Measurements from ENCODE around the gene PSMB9.
"Not testable (repeated sequence)": the region's sequence is repeated elsewhere in the genome, so short reads cannot be mapped to it uniquely, and the experiment has no call there.

PSMB9 gene

DNA sequence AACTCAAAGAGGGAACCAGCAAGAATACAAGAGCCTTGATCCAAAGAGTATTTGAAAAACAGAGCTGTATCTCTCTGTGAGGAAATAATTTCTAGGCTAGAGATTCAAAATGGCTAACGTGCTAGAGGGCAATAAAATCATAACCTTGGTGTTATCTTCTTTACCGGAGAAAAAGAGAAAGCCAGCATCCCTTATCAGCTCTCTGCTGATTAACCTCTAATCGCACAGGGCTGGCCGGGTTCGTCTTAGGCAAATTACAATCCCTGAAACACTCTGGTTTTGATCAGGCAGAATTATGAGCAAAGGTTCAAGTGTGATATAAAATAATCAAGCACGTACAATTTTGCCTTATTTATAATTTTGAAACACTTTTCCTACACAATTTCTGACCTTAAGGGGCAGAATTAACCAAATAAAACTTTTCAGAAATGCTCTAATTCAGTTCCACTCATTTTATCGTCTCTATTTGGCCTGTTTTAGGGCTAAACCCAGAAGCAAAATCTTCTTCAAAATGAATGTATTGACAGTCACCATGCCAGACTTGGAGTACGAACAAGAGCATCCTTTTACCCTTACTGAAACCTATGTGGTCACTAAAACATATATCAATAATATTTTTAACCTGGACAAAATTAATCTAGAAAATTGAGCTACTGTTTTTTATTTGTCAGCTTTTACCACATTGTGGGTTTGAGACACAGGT lies 13.7 kb downstream of the PSMB9 start:
- Histone ChIP-seq H3K9me3 (ENCODE audit: insufficient read depth, low read depth, low read length) (no peaks in the 10 kb centered on the region), H3K9ac (ENCODE audit: low read depth, low read length) (no peak overlapping the region), H3K4me1 (ENCODE audit: insufficient read depth, low read length) (no peaks in the 10 kb centered on the region), H3K4me3 (ENCODE audit: low read length) (no peak overlapping the region), H3K27ac (ENCODE audit: low read length) (no peak overlapping the region), H3K27me3 (ENCODE audit: insufficient read depth, low read length) (peaks cover 11% of the 10 kb centered on the region), H3K36me3 (ENCODE audit: insufficient read depth, low read depth, low read length) (no peaks in the 10 kb centered on the region)

DNA sequence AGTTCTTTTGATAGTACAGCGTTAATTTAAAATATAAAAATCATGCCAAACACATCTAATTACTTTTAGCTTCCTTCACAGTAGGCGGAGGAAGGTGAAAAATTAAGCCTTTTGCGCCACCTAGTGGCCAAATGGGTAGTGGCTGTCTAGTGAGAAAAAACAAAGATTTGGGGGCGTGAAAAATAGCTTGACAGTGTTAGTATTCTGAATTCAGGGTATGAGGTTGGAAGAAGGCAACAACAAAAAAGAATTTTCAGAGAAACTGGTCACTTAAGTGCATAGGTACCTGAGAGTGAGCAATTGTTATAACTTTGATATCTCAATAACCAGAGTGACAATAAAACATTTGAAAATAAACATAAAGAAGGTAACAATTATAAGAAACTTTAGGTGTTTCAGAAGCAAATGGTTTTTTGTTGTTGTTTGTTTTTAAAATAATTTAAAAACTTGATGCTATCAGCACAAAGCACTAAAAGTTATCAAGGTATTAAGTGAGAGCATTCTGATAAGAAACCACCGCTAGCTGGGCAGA lies 14.3 kb downstream of the PSMB9 start:
- H3K4me3 ChIP-seq (ENCODE audit: low read length) = no peak overlapping the region
- no peaks in the 10 kb centered on the region for H3K4me1 ChIP-seq (ENCODE audit: insufficient read depth, low read length)
- H3K36me3 ChIP-seq (ENCODE audit: insufficient read depth, low read depth, low read length) = no peaks in the 10 kb centered on the region
- peaks cover 11% of the 10 kb centered on the region for H3K27me3 ChIP-seq (ENCODE audit: insufficient read depth, low read length)
- no peak overlapping the region for H3K27ac ChIP-seq (ENCODE audit: low read length)
- H3K9me3 ChIP-seq (ENCODE audit: insufficient read depth, low read depth, low read length) = no peaks in the 10 kb centered on the region
- H3K9ac ChIP-seq (ENCODE audit: low read depth, low read length) = no peak overlapping the region

DNA sequence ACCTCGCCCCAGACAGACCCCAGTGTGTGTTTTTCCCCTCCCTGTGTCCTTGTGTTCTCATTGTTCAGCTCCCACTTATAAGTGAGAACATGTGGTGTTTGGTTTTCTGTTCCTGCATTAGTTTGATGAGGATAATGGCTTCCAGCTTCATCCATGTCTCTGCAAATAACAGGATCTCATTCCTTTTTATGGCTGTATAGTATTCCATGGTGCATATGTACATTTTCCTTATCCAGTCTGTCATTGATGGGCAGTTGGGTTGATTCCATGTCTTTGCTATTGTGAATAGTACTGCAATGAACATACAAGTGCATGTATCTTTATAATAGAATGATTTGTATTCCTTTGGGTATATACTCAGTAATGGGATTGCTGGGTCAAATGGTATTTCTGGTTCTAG lies 20.0 kb downstream of the PSMB9 start:
- H3K4me1 ChIP-seq (ENCODE audit: insufficient read depth, low read length); H3K9ac ChIP-seq (ENCODE audit: low read depth, low read length); H3K4me3 ChIP-seq (ENCODE audit: low read length); H3K27ac ChIP-seq (ENCODE audit: low read length); H3K36me3 ChIP-seq (ENCODE audit: insufficient read depth, low read depth, low read length); H3K9me3 ChIP-seq (ENCODE audit: insufficient read depth, low read depth, low read length): not testable (repeated sequence)
- peaks cover 11% of the 10 kb centered on the region; the same call in 1 of the 2 replicates for H3K27me3 ChIP-seq (ENCODE audit: insufficient read depth, low read length)

DNA sequence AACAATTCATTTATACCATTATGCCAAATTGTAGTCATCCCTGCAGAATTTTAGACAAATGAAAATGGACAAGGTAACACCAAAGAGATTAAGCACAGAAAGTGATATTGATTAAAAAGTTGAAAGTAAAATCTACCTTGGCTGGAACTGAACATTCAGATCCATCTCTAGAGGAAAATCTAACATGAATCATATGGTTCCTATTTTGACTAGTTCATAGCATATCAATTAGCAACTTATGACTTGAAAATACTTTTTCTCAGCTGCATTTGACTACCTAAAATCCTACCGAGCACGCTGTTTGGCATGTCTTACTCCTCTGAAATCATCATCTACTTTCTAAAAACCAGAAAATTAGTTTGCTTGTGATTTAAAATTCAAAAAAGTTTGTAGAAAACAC lies 22.6 kb downstream of the PSMB9 start:
- H3K9ac ChIP-seq (ENCODE audit: low read depth, low read length) = no peak overlapping the region
- H3K4me3 ChIP-seq (ENCODE audit: low read length) = no peak overlapping the region
- no peak overlapping the region for H3K27ac ChIP-seq (ENCODE audit: low read length)
- H3K27me3 ChIP-seq (ENCODE audit: insufficient read depth, low read length) = 0 out of 2 replicates have a peak, but pooled peaks cover 6% of the 10 kb centered on the region
- H3K4me1 ChIP-seq (ENCODE audit: insufficient read depth, low read length) = no peaks in the 10 kb centered on the region
- H3K36me3 ChIP-seq (ENCODE audit: insufficient read depth, low read depth, low read length) = no peaks in the 10 kb centered on the region
- no peaks in the 10 kb centered on the region for H3K9me3 ChIP-seq (ENCODE audit: insufficient read depth, low read depth, low read length)

DNA sequence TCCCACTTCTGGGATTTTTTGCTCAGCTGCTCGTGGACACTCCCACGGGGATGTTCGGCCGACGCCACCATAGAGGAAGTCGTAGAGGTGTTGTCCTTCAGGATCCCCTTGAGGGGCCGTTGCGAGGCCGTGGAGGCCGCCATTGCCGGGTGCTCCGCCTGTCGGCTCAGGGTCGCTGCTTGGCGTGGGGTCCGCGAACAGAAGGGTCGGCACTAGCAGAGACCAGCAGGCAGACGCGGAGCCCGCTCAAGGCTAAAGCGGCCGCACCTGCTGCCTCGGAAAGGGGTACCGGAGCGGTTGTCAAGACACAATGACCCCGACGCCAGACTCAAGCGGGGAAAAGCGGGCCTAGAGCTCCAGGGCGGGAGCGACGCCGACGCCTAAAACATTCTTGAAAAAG lies 25.7 kb downstream of the PSMB9 start:
- no peaks in the 10 kb centered on the region for H3K9me3 ChIP-seq (ENCODE audit: insufficient read depth, low read depth, low read length)
- 0 out of 2 replicates have a peak, but pooled peaks cover 6% of the 10 kb centered on the region for H3K27me3 ChIP-seq (ENCODE audit: insufficient read depth, low read length)
- no peak overlapping the region for H3K27ac ChIP-seq (ENCODE audit: low read length)
- H3K4me1 ChIP-seq (ENCODE audit: insufficient read depth, low read length) = no peaks in the 10 kb centered on the region
- no peak overlapping the region for H3K4me3 ChIP-seq (ENCODE audit: low read length)
- H3K36me3 ChIP-seq (ENCODE audit: insufficient read depth, low read depth, low read length) = no peaks in the 10 kb centered on the region
- H3K9ac ChIP-seq (ENCODE audit: low read depth, low read length) = no peak overlapping the region

DNA sequence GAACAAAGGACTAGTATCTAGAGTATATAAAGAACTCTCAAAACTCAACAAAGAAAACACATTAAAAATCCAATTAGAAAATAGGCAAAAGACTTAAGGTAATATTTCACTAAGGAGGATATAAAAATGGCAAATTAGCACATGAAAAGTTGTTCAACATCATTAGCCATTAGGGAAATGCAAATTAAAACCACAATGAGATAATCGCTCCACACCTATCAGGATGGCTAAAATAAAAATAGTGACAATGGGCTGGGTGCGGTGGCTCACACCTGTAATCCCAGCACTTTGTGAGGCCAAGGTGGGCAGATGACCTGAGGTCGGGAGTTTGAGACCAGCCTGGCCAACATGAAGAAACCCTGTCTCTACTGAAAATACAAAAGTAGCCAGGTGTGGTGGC lies 27.0 kb downstream of the PSMB9 start:
- H3K27me3 ChIP-seq (ENCODE audit: insufficient read depth, low read length); H3K9me3 ChIP-seq (ENCODE audit: insufficient read depth, low read depth, low read length); H3K4me1 ChIP-seq (ENCODE audit: insufficient read depth, low read length): not testable (repeated sequence)

GRCh38 chr6:32882879-32883250 lies 28.9 kb downstream of the PSMB9 start:
- Histone ChIP-seq H3K27ac (ENCODE audit: low read length) (no peak overlapping the region), H3K9me3 (ENCODE audit: insufficient read depth, low read depth, low read length) (no peaks in the 10 kb centered on the region), H3K9ac (ENCODE audit: low read depth, low read length) (no peak overlapping the region), H3K36me3 (ENCODE audit: insufficient read depth, low read depth, low read length) (no peaks in the 10 kb centered on the region), H3K27me3 (ENCODE audit: insufficient read depth, low read length) (no peaks in the 10 kb centered on the region), H3K4me3 (ENCODE audit: low read length) (no peak overlapping the region), H3K4me1 (ENCODE audit: insufficient read depth, low read length) (no peaks in the 10 kb centered on the region)

More for the DNA sequence above, 27.0 kb downstream of the PSMB9 start:
- H3K9ac ChIP-seq (ENCODE audit: low read depth, low read length); H3K4me3 ChIP-seq (ENCODE audit: low read length); H3K27ac ChIP-seq (ENCODE audit: low read length); H3K36me3 ChIP-seq (ENCODE audit: insufficient read depth, low read depth, low read length): not testable (repeated sequence)

DNA sequence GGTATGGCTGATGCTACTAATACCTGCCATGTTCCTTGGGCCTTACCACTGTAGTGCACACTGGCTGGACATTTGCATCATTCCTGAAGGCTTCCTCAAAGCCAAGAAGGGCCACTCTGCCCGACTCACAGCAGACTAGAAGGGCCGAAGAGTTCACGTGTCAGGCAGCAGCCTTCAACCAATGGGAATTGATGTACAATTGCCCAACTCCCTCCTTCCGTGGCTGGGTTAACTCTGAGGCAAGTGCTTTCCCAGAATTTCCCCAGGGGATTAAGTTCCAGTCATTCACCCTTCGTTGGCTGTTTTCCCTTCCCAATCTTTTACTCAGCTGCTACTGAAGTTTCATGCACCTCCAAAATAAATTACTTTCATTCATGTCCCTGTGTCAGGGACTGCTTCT lies 29.8 kb downstream of the PSMB9 start:
- H3K9ac ChIP-seq (ENCODE audit: low read depth, low read length) = no peak overlapping the region
- H3K4me1 ChIP-seq (ENCODE audit: insufficient read depth, low read length) = no peaks in the 10 kb centered on the region
- no peaks in the 10 kb centered on the region for H3K9me3 ChIP-seq (ENCODE audit: insufficient read depth, low read depth, low read length)
- no peak overlapping the region for H3K27ac ChIP-seq (ENCODE audit: low read length)
- H3K4me3 ChIP-seq (ENCODE audit: low read length) = no peak overlapping the region
- H3K27me3 ChIP-seq (ENCODE audit: insufficient read depth, low read length) = no peaks in the 10 kb centered on the region
- H3K36me3 ChIP-seq (ENCODE audit: insufficient read depth, low read depth, low read length) = no peaks in the 10 kb centered on the region

GRCh38 chr6:32885698-32886286 lies 31.8 kb downstream of the PSMB9 start:
- no peak overlapping the region for H3K4me3 ChIP-seq (ENCODE audit: low read length)
- no peaks in the 10 kb centered on the region for H3K4me1 ChIP-seq (ENCODE audit: insufficient read depth, low read length)
- no peak overlapping the region for H3K27ac ChIP-seq (ENCODE audit: low read length)
- no peaks in the 10 kb centered on the region for H3K9me3 ChIP-seq (ENCODE audit: insufficient read depth, low read depth, low read length)
- H3K27me3 ChIP-seq (ENCODE audit: insufficient read depth, low read length) = no peaks in the 10 kb centered on the region
- H3K9ac ChIP-seq (ENCODE audit: low read depth, low read length) = no peak overlapping the region
- no peaks in the 10 kb centered on the region for H3K36me3 ChIP-seq (ENCODE audit: insufficient read depth, low read depth, low read length)

- no peaks in the 10 kb centered on the region for H3K4me1 ChIP-seq (ENCODE audit: insufficient read depth, low read length)
- no peaks in the 10 kb centered on the region for H3K9me3 ChIP-seq (ENCODE audit: insufficient read depth, low read depth, low read length)
- no peak overlapping the region for H3K27ac ChIP-seq (ENCODE audit: low read length)
These were observed 32.8 kb downstream of the PSMB9 start for GRCh38 chr6:32886681-32887383.

DNA sequence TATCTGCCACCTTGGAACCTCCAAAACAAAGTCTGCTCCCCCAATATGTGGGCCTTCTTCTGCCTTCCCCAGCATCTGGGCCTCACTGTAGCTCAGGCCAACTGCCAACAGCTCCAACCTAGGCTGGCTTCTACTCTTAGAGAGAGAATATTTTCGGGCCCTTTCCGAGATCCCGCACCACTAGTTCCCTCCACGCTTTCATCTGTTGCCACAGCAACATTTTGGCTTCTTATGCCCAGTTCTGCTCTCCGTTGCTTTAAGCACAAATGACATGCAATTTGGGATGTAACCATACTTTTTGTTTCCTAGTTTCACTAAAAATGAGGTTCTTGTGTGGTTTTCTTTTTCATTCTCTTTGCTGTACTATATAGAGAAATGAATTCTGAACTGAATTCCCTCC lies 33.6 kb downstream of the PSMB9 start:
- H3K4me1 ChIP-seq (ENCODE audit: insufficient read depth, low read length) = no peaks in the 10 kb centered on the region
- no peak overlapping the region for H3K9ac ChIP-seq (ENCODE audit: low read depth, low read length)
- no peaks in the 10 kb centered on the region for H3K9me3 ChIP-seq (ENCODE audit: insufficient read depth, low read depth, low read length)
- H3K4me3 ChIP-seq (ENCODE audit: low read length) = no peak overlapping the region
- no peaks in the 10 kb centered on the region for H3K27me3 ChIP-seq (ENCODE audit: insufficient read depth, low read length)
- H3K27ac ChIP-seq (ENCODE audit: low read length) = no peak overlapping the region
- no peaks in the 10 kb centered on the region for H3K36me3 ChIP-seq (ENCODE audit: insufficient read depth, low read depth, low read length)

More at GRCh38 chr6:32886681-32887383, 32.8 kb downstream of the PSMB9 start:
- H3K9ac ChIP-seq (ENCODE audit: low read depth, low read length) = no peak overlapping the region
- no peaks in the 10 kb centered on the region for H3K27me3 ChIP-seq (ENCODE audit: insufficient read depth, low read length)
- H3K4me3 ChIP-seq (ENCODE audit: low read length) = no peak overlapping the region
- no peaks in the 10 kb centered on the region for H3K36me3 ChIP-seq (ENCODE audit: insufficient read depth, low read depth, low read length)

- no peak overlapping the region for H3K4me3 ChIP-seq (ENCODE audit: low read length)
- no peak overlapping the region for H3K9ac ChIP-seq (ENCODE audit: low read depth, low read length)
- H3K36me3 ChIP-seq (ENCODE audit: insufficient read depth, low read depth, low read length) = no peaks in the 10 kb centered on the region
- no peak overlapping the region for H3K27ac ChIP-seq (ENCODE audit: low read length)
- H3K9me3 ChIP-seq (ENCODE audit: insufficient read depth, low read depth, low read length) = no peaks in the 10 kb centered on the region
- no peaks in the 10 kb centered on the region for H3K4me1 ChIP-seq (ENCODE audit: insufficient read depth, low read length)
- no peaks in the 10 kb centered on the region for H3K27me3 ChIP-seq (ENCODE audit: insufficient read depth, low read length)
These were observed 34.6 kb downstream of the PSMB9 start for GRCh38 chr6:32888576-32888975.

All from iPS-20b (cell line).